CD4-positive, alpha-beta T cell treated with Interleukin-6 for 4 hours (primary cell): ENCODE measurements around the gene MEIG1.
"Not testable (repeated sequence)": the region's sequence is repeated elsewhere in the genome, so short reads cannot be mapped to it uniquely, and the experiment has no call there.

Experiments used
- DNase-seq: peaks from one replicate; pipeline ENCODE4 v3.0.0-alpha.2; 2020; ENCODE audit warnings: mixed read lengths

MEIG1 gene

GRCh38 chr10:14958872-14959220 is 342 bp upstream of the MEIG1 start:
- DNase-seq = no peak

- DNase-seq = no peak
These were observed 8.7 kb downstream of the MEIG1 start for GRCh38 chr10:14967897-14968296.

GRCh38 chr10:14971867-14972448 is 12.8 kb downstream of the MEIG1 start:
- peak; percentile 65 for DNase-seq

GRCh38 chr10:14974153-14974998 is 15.2 kb downstream of the MEIG1 start:
- not testable (repeated sequence) for DNase-seq

- peak; percentile 5 for DNase-seq
These were observed 16.6 kb downstream of the MEIG1 start for GRCh38 chr10:14975672-14976273.

GRCh38 chr10:14982744-14983143 is 23.6 kb downstream of the MEIG1 start:
- no peak for DNase-seq

GRCh38 chr10:14989552-14989951 is 30.4 kb downstream of the MEIG1 start:
- not testable (repeated sequence) for DNase-seq

- peak; percentile 40 for DNase-seq
These were observed 32.0 kb downstream of the MEIG1 start for GRCh38 chr10:14991035-14991749.

- not testable (repeated sequence) for DNase-seq
These were observed 33.1 kb downstream of the MEIG1 start for GRCh38 chr10:14992336-14992735.

GRCh38 chr10:14993500-14994455 is 34.6 kb downstream of the MEIG1 start:
- DNase-seq = not testable (repeated sequence)

- DNase-seq = no peak
These were observed 36.9 kb downstream of the MEIG1 start for GRCh38 chr10:14995964-14996565.

GRCh38 chr10:15013530-15013929 is 54.3 kb downstream of the MEIG1 start:
- not testable (repeated sequence) for DNase-seq

- no peak for DNase-seq
These were observed 56.3 kb downstream of the MEIG1 start for GRCh38 chr10:15015451-15015850.

- DNase-seq = not testable (repeated sequence)
These were observed 61.8 kb downstream of the MEIG1 start for GRCh38 chr10:15020966-15021365.
